ENCODE results near the gene DNAJA2.
"Not testable (repeated sequence)": the region's sequence is repeated elsewhere in the genome, so short reads cannot be mapped to it uniquely, and the experiment has no call there.

The DNAJA2 gene

GRCh38 chr16:46973207-46973995 lies at the start of gene DNAJA2:
DNAJA2 (minus strand) TSS chr16:46973674; CDS start chr16:46973572, 102 bp downstream.
- DNase-seq, result peak; percentile 89

- no peak for DNase-seq
Measured at GRCh38 chr16:47019568-47019967, 46.1 kb upstream of the DNAJA2 start.

- DNase-seq, result peak; percentile 28
Measured at GRCh38 chr16:47018223-47018891, 44.9 kb upstream of the DNAJA2 start.

GRCh38 chr16:47017636-47018035 lies 44.2 kb upstream of the DNAJA2 start:
- no peak for DNase-seq

GRCh38 chr16:47016700-47017133 lies 43.2 kb upstream of the DNAJA2 start:
- no peak for DNase-seq

- DNase-seq, result no peak
Measured at GRCh38 chr16:47013910-47014309, 40.4 kb upstream of the DNAJA2 start.

GRCh38 chr16:47013172-47013571 lies 39.7 kb upstream of the DNAJA2 start:
- DNase-seq, result no peak

GRCh38 chr16:47010812-47011211 lies 37.3 kb upstream of the DNAJA2 start:
- DNase-seq, result not testable (repeated sequence)

GRCh38 chr16:47008612-47009011 lies 35.1 kb upstream of the DNAJA2 start:
- no peak for DNase-seq

GRCh38 chr16:47008174-47008573 lies 34.7 kb upstream of the DNAJA2 start:
- no peak for DNase-seq

- peak; percentile 2 for DNase-seq
Measured at GRCh38 chr16:47004652-47005051, 31.2 kb upstream of the DNAJA2 start.

- not testable (repeated sequence) for DNase-seq
Measured at GRCh38 chr16:47000066-47000465, 26.6 kb upstream of the DNAJA2 start.

- DNase-seq, result no peak
Measured at GRCh38 chr16:46997844-46998243, 24.4 kb upstream of the DNAJA2 start.

GRCh38 chr16:46996952-46997458 lies 23.5 kb upstream of the DNAJA2 start:
- no peak for DNase-seq

GRCh38 chr16:46996391-46996790 lies 22.9 kb upstream of the DNAJA2 start:
- no peak for DNase-seq

- no peak for DNase-seq
Measured at GRCh38 chr16:46991729-46992704, 18.5 kb upstream of the DNAJA2 start.

GRCh38 chr16:46986896-46987295 lies 13.4 kb upstream of the DNAJA2 start:
- DNase-seq, result no peak

GRCh38 chr16:46986438-46986837 lies 13.0 kb upstream of the DNAJA2 start:
- DNase-seq, result no peak

GRCh38 chr16:46982335-46982734 lies 8.9 kb upstream of the DNAJA2 start:
- DNase-seq, result no peak

- DNase-seq, result no peak
Measured at GRCh38 chr16:46980926-46981325, 7.5 kb upstream of the DNAJA2 start.

GRCh38 chr16:46976550-46976949 lies 3.1 kb upstream of the DNAJA2 start:
- peak; percentile 4 for DNase-seq

- DNase-seq, result no peak
Measured at GRCh38 chr16:46975908-46976470, 2.5 kb upstream of the DNAJA2 start.

GRCh38 chr16:46975165-46975564 lies 1.7 kb upstream of the DNAJA2 start:
- no peak for DNase-seq
